GM21786 (cell line): ENCODE data around the gene BHLHE40.

Experiments used
- ATAC-seq: cut with Tn5 transposase; IDR thresholded peaks from one replicate; pipeline ENCODE4 v1.9.1; 2021; ENCODE audit not compliant: unreplicated experiment

Gene BHLHE40

GRCh38 chr3:4997946-4998345 lies 18.7 kb downstream of the BHLHE40 start:
- no peak for ATAC-seq

- peak; percentile 40 for ATAC-seq
Measured at GRCh38 chr3:4999531-5000184, 20.4 kb downstream of the BHLHE40 start.

GRCh38 chr3:5001135-5001534 lies 21.9 kb downstream of the BHLHE40 start:
- no peak for ATAC-seq

GRCh38 chr3:5001805-5002173 lies 22.6 kb downstream of the BHLHE40 start:
- ATAC-seq = no peak

GRCh38 chr3:5002174-5002870 lies 23.1 kb downstream of the BHLHE40 start:
- ATAC-seq = no peak

GRCh38 chr3:5002871-5003247 lies 23.6 kb downstream of the BHLHE40 start:
- no peak for ATAC-seq

- no peak for ATAC-seq
Measured at GRCh38 chr3:5004319-5005152, 25.3 kb downstream of the BHLHE40 start.

- no peak for ATAC-seq
Measured at GRCh38 chr3:5005367-5005766, 26.1 kb downstream of the BHLHE40 start.

GRCh38 chr3:5006755-5007202 lies 27.5 kb downstream of the BHLHE40 start:
- ATAC-seq = peak; percentile 64

GRCh38 chr3:5007873-5008272 lies 28.6 kb downstream of the BHLHE40 start:
- peak; percentile 15 for ATAC-seq

GRCh38 chr3:5009506-5010109 lies 30.4 kb downstream of the BHLHE40 start:
- ATAC-seq = no peak

- no peak for ATAC-seq
Measured at GRCh38 chr3:5010140-5010539, 30.9 kb downstream of the BHLHE40 start.

GRCh38 chr3:5010706-5011554 lies 31.7 kb downstream of the BHLHE40 start:
- ATAC-seq = no peak

- ATAC-seq = peak; percentile 45
Measured at GRCh38 chr3:5011555-5012256, 32.5 kb downstream of the BHLHE40 start.

- ATAC-seq = no peak
Measured at GRCh38 chr3:5012367-5012766, 33.1 kb downstream of the BHLHE40 start.

GRCh38 chr3:5013021-5013906 lies 34.0 kb downstream of the BHLHE40 start:
- ATAC-seq = no peak

- ATAC-seq = no peak
Measured at GRCh38 chr3:5014391-5014790, 35.2 kb downstream of the BHLHE40 start.

- ATAC-seq = no peak
Measured at GRCh38 chr3:5015056-5015455, 35.8 kb downstream of the BHLHE40 start.
